Mesenteric fat pad (tissue), 1 donor: ENCODE data around the gene SMIM21. TPM values are rescaled to one million over a fixed set of nuclear protein-coding genes. Genes with fewer than 3 reads are reported as not detected.

Experiments
- DNase-seq: peaks from one replicate; pipeline ENCODE4 v3.0.0-alpha.2; 2020; ENCODE audit warnings: low spot score
- total RNA-seq: library from RNA; stranded (reverse); fragmentation: NEBNext Ultra II Directional; extraction: Animal tissue kit (Norgen Biotek cat#: 25700); gene quantifications from one replicate; pipeline ENCODE4 v1.2.1, GENCODE V29; 2021
- donor health status: DM: yes; HTN: yes; CAD: no.

SMIM21 gene
- total RNA-seq, 1 donor from 2014 or later: not detected

DNA sequence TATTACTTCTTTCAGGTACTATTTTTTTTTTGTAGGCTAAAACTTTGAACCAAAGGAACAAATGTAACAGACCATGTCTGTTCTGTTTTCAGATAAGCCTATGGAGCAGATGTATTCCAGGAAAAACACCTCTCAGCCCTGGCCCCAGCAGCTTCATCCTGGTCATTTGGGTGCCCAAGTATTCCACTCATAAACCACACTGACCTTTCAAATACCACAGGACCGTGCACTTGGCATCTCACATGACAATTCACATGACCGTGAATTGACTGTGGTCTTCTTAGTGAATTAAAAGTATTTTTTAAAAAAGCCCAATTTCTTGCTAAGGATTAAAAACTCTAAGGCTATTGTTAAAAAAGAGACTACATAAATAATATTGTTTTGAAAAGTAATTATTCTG, 50.2 kb downstream of the SMIM21 start:
- DNase-seq: no peak

DNA sequence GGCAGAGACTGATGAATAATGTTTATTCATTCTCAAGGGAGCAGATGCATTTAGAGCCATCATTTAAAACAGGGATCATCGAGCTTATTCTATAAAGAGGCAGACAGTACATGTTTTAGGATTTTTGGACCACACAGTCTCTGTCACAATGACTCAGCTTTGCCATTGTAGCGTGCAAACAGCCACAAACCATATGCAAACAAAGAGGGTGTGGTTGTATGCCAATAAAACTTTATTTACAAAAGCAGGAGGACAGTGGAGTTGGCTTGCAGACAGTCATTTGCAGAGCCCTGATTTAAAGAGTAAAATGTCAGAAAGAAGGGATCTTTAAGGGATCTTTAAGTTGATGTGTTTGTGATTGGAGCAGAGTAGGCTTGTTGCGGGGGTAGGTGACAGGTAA, 51.5 kb downstream of the SMIM21 start:
- DNase-seq: no peak

DNA sequence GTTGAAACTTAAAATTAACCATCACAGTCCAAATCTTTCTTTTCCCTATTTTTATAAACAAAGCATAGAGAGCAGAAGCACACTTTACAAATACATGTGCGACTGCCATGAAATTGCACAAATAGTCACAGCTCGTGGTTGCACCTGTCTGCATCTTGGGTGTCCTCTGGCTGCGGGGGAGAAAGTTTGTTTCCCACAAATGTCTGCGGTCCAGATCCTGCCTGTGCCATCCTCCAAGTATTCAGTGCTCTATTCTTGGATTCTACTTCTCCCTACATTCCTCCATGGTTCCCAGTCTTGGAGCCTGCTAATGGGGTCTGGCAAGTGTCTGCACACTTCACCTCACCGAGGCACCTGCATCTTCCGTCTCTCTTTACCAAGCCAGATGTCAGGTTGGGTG, 52.2 kb downstream of the SMIM21 start:
- DNase-seq: no peak

DNA sequence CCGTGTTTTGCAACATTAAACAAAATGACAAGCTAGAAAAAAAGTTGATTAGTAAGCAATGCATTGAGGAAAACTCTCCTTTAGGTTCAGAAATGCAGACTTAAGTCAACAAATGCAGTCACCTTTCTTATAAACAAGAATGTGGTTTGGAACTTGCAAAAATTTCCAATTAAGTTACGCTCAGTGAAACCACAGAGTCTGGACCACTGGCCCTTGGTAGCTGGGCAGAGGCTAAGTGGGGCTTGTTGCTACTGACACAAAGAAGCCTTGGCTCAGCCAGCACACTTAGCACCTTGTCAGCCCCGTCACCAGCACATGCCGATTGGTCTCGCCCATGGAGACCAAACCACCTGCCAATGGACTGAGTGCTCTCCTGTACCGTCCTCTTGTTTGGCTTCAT, 53.0 kb downstream of the SMIM21 start:
- no peak for DNase-seq

DNA sequence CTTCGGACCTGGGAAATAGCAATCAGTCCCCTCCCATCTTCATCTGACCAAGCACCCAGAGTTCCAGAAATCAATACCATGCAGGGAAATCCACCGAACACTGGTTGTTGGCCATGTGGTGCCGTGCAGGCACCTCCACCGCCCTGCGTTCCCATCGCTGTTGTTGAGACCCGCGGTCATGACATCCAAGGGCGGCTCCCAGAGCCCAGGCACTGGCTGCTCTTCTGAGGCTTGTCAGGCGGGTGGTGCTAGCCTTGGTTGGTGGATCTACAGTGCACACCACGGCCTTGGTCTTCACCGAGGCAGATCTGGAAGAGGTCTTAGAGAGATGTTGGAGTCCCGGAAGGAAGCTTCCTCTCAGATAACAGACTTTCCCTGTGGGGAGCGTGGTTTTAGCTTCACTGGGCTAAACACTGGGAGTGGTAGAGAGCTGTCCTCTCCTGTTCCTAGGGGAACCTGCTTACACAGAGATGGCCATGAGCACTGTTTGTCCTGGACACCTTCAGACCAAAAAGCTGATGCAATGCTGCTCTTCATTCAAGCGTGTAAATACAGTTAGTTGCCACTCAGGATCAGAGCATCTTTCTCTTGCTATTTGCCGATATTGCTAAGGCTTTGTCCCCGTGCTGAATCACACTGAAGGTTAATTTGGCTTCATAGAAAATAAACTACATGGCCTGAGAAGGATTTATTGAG, 58.3 kb downstream of the SMIM21 start:
- DNase-seq: no peak

DNA sequence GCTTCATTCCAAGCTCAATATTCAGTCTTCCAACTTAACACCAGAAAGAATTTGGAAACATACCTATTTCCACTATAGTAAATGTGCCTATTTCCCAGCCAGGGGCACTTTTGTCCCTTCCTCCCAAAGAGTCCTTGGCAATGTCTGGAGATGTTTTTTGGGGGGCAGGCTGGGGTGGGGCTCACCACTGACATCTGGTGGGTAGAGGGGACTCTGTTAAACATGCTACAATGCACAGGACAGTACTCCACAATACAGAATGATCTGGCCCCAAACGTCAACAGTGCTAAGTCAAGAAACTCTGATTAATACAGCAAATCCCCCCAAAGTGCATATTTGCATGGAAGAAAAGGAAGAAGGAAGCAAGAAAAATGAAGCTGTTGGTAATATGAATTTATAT, 61.7 kb downstream of the SMIM21 start:
- no peak for DNase-seq

DNA sequence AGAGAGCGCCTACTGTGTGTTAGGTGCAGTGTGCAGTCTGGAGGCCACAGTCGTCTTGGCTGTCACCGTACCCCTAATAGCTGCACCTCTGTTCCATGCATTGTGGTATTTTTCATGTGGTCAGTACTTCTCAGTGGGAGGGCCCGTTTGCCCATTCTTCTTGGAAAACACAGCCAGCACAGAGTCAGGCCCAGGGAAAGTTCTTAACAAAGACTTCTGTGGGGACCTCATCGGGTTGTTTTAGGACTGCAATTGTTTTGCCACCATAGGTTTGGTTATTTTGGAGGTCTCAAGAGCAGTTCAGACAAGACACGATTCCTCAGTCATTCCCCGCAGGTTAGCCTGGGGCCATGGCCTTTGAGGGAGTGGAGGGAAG, 62.3 kb downstream of the SMIM21 start:
- DNase-seq: no peak

DNA sequence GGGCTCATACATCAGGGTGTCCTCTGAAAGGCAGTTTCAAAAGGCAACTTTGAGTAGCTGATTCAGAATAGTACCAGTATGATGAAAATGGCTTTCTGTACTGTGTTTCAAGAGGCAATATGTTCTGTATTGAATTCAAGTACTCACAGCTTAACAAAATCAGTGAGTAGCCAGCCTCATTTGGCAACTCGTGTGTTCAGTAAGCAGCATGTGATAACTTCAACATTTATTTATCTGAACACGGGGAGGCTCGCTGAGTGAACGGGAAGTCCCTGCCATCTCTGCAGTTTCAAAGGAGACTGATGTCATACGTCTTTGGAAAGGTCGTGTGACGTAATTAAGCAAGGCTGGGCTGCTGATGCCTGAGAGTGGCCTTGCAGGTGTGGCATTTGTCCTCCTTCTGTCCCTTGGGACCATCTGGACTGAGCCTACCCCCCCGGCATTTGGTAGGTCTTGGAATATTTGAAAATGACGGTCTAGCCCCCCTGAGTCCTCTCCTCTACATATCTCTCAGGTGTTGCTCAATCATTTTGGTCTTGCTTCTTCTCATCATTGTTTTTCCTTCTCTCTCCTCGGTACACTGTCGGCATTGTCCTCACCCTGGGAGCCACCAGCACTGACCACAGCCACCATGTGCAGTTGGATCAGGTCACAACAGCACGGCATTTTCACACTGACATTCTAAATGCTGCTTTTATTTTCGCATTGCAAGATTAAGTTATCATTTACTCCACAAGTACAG, 62.8 kb downstream of the SMIM21 start:
- no peak for DNase-seq

DNA sequence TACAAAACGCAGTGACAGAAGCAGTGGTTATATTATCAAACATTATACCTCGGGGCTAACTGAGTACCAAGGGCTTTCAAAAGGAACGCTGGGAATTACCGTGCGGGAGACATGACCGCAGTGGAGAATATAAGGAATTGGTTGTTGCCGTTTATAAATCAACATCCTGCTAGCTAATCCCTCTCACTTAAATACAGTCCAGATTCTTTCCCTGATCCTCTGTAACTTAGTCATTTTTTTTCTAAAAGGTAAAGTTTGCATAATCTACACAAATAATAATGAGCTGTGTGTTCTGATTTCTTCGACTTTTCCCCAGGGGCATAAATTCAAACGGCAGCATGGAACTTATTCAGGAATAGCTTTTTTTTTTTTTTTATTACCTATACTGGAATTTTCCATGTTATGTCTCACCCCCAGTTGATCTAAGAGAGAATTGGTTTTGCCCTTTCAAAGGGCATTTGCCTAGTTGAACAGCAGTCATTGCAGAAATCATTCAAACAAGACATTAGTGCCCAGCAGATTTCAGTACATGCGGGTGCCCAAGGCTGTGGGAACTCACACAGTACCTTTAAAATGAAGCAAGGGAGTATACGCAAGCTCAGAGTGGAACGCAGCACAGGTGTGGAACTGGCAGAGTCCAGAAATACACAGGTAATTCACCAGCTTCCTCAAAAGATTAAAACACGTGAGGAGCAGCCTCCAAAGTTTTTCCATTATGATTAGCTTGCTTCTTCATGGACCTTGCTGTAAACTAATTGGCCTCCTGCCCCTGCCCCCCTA, 63.9 kb downstream of the SMIM21 start:
- no peak for DNase-seq

DNA sequence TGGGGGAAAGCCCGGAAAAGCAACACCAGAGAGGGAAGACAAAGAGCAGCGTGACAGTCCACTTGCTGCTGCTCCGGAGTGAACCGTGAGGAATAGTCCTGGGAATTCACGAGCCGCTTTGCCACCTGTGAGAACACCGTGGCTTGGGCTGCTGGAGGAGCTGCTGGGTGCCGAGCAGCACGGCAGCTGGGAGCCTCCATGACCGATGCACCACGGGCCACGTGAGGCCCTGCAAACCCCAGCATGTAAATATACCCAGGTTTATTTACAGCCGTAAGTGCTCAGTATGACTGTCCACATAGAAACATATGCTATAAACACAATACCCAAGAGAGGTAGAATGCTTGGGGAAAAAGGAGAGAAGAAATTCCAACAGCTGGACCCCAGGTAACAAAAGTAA, 65.1 kb downstream of the SMIM21 start:
- no peak for DNase-seq

DNA sequence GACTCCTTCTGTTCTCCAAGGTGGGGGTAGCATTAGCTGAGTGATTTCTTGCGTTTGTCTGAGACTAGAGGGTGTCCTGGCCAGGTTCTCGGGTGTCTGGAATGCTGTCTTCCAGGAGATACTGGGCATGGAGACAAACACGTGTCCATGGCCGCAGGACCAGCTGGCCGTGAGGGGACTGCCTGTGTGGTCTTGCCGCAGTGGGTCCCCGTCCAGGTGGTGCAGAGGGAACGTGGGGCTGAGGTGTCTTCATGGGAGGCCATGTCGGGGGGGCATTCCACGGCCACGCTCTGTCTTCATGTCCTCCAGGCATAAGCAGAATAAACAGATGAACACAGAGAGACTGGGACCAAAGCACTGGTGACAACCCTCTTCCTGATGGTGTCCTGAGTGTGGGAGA, 66.6 kb downstream of the SMIM21 start:
- DNase-seq: no peak

DNA sequence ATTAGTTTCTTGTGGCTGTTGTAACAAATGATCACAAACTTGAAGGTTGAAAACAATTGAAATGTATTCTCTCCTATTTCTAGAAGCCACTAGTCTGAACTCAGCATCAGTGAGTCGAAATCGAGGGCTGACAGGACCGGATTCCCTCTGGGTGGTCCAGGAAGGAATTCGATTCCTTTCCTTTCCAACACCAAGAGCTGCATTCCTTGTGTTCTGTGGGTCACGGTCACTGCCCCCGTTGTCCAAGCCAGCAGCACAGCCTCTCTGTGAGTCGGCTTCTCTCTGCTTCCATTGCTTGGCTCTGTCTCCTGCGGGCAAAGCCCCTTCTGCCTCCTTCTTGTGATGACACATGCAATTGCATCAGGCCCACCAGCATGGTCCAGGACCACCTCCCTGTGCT, 67.3 kb downstream of the SMIM21 start:
- no peak for DNase-seq

Other genes starting within 250 kb of the SMIM21 start
- gene PTGR3, start 218.6 kb downstream of the SMIM21 start, total RNA-seq: 25.5 TPM
- gene TSHZ1, start 216.9 kb downstream of the SMIM21 start, total RNA-seq: 20.9 TPM